ENCODE measurements around the gene BRSK2.
"Not testable (repeated sequence)": the region's sequence is repeated elsewhere in the genome, so short reads cannot be mapped to it uniquely, and the experiment has no call there.

Gene BRSK2

DNA sequence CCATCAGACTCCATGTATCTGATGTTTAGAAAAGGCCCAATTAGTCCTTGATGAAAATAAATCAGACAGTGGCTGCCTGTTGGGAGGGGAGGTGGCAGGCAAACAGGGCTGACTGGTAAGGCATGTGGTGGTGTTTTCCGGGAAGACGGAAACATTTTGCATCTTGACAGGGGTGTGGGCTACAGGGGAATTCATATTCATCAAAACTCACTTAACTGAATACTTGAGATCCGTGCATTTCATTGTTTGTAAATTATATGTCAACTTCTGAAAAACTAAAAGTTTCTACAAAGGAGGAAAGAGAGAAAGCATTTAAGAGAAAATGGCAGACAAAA lies 107.0 kb downstream of the BRSK2 start:
- DNase-seq (ENCODE audit: low read depth in 2 of 2, low spot score in 1 of 2) = no peak

DNA sequence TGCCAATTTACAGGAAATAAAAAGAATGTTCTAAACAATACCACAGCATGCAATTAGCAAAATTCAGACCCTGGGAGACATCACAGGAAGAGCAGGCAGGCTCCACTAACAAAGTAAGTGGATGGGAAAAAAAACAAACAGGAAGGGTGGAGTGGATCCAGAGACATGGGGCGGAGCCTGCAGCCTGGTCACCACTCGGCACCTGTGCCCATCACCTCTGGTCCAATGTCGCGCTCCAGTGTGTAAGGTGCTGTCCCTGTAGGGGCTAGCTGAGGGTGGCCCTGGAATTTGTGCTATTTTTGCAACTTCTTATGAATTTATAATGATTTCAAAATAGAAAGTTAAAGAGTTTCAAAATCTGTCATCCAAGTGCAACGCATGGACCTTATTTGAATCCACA lies 107.9 kb downstream of the BRSK2 start:
- DNase-seq (ENCODE audit: low read depth in 2 of 2, low spot score in 1 of 2) = no peak

DNA sequence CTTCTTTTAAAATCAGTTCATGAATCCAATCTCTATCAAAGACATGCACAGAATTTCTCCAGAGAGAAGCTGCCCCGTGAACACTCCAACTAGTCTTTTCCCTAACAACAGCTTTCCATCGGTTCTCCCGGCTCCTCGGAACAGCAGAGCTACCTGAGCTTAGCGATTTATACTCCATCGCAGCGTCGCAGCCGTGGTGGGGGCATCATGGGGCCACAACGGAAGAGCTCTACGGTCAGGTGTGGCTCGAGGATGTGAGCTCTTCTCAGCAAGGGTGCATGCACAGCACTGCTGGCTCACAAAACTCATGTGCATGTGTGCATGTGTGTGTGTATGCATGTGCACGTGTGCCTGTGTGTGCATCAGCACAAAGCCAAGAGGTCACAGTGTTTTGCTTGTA lies 108.5 kb downstream of the BRSK2 start:
- no peak for DNase-seq (ENCODE audit: low read depth in 2 of 2, low spot score in 1 of 2)

DNA sequence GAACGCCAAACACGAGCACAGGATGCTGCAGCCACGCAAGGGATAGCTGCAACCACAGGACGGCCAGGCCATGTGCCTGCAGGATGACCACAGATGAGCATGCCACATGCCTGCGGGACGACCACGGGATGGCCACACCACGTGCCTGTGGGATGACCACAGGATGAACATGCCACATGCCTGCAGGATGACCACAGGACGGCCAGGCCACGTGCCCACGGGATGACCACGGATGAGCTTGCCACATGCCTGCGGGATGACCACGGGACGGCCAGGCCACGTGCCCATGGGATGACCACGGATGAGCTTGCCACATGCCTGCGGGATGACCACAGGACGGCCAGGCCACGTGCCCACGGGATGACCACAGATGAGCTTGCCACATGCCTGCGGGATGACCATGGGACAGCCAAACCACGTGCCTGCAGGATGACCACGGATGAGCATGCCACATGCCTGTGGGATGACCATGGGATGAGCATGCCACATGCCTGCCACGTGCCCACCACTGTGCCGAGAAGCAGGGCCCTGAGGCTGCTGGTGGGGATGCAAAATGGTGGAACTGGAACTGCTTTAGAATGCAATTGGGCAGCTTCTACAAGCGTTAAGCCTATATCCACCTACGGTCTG lies 109.6 kb downstream of the BRSK2 start:
- no peak for DNase-seq (ENCODE audit: low read depth in 2 of 2, low spot score in 1 of 2)

DNA sequence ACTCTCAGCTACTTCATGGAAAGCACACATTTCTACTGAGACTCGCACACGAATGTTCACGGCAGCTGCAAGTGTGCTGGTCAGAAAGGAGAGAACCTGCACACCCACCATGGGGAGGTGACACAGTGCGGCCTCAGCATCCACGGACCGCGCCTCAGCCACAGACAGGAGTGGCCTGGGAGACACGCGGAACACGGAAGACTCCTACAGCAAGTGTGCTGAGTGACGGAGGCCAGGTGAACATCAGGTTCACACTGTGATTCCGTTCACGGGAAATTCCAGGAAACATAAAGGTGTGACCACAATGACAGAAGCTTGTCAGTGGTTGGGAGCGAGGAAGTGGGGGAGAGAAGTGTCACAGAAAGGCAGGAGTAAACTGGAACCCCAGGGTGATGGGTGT lies 110.2 kb downstream of the BRSK2 start:
- DNase-seq (ENCODE audit: low read depth in 2 of 2, low spot score in 1 of 2) = no peak

DNA sequence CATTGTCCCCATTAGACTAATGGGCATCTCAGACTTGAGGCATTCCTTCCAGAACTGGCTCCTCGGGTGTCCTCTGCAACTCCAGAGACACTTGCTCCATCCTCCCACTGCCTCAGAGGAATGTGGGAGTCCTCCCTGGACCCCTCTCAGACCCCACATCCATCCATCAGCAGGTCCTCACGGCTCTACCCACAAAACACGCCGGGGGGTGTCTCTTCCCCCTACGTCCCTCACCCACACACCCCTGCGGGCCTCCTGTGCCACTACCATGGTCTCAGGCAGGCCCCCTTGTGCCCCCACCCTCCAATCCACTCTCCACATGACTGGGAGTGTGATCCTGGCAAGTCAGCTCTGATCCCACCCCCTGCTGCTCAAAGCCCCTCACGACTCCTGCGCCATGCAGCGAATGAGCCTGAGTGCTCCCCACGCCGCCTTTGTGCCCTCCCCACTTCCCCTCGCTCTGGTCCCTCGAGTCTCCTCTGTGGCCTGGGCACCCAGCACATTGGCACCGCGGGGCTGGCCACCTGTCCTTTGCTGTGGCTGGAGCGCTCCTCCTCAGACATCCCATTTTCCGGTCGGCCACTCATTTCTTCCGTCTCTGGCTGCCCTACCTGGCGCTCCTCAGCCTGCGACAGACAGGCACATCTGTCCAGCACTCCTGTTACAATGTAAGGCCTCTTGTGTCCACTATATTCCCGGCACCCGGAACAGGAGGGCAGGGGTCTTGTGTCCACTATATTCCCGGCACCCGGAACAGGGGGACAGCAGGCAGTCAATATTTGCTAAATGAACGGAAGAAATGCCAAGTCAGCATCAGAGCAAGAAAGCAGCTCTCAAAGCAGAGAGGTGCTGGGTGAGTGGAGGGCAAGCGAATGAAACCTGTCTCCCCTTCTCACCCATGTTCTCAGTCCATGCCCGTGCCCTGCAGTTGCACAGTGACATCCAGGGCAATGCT lies 111.0 kb downstream of the BRSK2 start:
- no peak for DNase-seq (ENCODE audit: low read depth in 2 of 2, low spot score in 1 of 2)

DNA sequence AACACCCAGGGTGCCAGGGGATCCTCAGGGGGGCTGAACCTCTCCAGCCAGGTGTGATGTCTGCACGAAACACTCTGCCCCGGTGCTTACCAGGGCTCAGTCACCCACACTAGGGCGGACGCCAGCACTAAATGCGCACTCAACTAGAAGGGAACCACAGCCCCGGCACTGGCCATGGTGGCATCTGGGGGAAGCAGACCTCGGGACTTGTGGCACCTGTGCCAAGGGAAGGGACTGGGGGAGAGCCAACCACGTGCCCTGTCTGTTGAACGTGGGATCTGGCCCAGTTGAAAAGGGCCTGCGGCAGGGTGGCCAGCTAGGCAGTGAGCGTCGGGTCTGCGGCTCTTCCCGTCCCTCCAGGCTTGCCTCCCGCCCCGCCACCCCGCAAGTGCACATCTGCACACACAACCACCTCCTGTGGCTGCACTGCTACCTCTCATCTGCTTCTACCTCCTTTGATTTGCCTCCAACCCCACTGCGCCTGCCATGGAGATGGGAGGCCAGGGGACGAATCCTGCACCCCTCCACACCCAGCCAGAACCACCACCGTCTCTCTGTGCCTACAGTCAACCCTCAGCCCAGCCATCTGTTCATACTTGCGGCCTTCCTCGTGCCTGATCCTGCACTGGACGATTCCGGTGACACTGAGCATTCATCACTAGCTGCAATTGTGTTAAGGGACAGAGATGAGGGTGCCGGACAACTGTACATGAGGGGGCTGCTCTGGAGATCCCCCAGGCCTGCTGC lies 111.9 kb downstream of the BRSK2 start:
- DNase-seq (ENCODE audit: low read depth in 2 of 2, low spot score in 1 of 2) = no peak

DNA sequence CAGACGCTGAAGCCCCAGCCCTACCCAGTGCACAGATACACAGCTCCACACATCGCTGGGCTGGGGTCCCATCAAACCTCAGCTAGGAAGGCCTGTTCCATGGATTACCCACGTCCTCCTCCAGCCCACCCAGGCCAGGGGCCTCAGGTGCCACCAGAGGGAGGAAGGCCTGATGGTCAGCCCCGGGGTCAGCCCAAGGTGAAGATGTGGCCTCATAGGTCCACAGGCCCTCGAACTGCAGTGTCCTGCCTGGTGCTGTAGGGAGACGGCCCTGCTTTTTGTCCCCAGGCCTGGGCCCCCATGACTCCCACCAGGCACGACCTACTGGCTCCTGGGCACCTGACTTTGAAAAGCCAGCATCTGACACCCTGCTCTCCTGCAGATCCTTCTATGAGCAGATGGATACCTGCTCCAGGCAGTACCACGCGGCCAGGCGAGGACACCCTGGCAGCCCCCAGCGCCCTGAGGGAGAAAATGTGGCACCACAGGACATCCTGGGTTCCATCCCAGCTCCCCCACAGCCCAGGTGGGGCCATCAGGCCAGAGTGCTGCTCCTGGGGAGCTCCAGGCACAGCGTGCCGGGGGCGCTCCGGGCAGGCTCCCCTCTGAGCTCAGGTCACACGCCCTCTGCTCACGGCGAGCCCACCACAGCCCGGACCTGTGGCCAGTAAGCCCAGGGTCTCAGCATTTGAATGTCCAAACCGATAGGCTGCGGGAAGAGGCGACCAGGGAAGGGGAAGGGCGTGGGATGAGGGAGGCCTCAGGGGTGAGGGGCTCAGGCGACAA lies 112.6 kb downstream of the BRSK2 start:
- no peak for DNase-seq (ENCODE audit: low read depth in 2 of 2, low spot score in 1 of 2)

DNA sequence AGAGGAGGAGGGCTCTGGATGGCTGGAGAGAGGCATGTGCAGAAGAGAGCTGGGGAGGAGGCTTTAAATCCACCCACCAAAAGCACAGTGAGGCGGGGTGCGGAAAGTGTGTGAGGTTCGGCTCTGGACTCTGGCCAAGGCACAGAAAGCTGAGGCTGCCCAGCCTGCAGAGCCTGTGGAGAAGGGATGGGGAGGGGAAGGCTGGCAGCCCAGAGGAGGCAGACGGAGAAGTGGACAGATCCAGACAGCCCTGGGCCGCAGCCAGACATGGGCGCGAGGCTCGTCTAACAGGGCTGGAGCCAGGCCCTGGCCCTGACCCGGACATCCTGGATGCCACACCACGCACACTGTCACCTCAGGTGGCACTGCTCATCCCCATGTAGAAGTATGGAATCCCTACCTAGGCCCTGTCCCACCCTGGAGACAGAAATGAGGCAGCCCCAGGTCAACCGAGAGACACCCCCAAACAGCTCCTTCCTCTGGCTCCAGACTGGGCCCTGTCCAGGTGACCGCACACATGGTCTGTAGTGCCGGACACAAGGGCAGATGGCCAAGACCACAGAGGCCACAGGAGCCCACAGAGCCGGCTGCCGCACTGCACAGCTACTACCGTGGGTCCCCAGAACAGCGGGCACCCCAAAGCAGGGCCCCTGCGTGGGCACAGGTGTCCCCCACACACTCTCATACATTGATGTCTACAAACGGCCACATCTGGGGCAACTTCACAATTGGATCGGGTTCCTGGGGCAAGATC lies 113.4 kb downstream of the BRSK2 start:
- no peak for DNase-seq (ENCODE audit: low read depth in 2 of 2, low spot score in 1 of 2)

DNA sequence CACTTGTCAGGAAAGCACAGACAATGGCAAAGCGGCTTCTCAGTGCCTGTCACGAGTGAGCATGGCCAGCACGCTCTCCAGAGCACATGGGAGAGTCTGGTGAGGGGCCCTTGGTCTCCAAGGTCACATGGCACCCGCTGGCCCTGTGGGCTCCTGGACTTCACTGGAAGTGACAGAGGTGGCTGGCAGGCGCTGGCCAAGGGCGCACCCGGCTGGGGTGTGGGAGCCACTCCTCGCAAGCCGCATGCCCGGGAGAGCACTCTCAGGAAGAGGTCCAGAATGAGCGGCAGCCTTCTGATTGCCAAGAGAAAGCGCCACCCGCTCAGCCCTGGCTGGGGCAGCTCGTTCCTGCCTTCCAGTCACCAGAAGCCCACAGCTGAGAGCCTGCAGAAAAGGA lies 114.0 kb downstream of the BRSK2 start:
- no peak for DNase-seq (ENCODE audit: low read depth in 2 of 2, low spot score in 1 of 2)

DNA sequence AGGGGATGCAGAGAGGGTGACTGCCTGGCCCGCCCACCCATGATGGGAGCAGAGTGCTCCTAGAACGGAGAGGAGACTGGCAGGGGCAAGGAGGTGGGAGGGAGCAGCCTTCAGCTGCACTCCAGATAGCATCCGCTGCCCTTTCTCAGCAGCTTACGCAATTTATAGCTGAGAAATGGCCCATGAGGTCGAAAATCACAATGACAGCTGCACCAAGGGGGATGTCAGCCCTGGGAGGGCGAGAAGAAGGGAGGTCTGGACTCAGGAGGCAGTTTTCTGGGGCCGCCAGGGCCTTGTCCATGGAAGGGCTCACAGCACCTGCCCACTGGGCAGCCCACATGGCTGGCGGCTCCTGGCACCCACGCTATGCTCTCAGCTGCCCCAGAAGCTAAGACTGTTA lies 114.4 kb downstream of the BRSK2 start:
- no peak for DNase-seq (ENCODE audit: low read depth in 2 of 2, low spot score in 1 of 2)

DNA sequence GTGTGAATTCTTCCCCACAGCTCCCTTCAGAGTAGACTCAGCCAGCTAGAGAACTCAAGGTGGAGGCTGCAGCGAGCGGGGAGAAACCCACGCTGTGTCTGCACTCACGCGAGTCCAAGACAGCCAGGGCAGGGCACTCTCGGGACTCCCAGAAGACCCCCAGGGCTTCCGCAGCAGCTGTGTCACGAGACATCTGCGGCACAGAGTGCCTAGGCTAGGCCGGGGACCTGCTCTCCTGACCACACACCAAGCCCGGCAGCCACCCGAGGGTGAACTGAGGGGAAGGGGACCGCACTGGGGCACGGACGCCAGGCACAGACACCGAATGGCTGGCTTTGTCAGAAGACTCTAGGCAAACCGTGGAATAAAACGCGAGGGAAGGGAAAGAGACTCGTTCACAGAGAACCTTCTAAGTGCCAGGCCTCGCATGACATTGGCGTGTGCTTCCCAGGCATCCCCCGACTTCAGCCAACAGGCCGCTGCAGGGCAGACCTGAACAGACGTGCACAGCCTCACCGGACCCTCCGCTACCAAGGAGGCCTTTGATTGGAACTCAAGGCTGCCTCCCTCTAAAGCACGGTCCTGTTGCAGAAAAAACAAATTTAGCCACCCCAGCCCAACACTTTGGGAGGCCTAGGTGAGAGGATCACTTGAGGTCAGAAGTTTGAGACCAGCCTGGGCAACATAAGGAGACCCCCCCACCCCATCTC lies 115.0 kb downstream of the BRSK2 start:
- no peak for DNase-seq (ENCODE audit: low read depth in 2 of 2, low spot score in 1 of 2)

DNA sequence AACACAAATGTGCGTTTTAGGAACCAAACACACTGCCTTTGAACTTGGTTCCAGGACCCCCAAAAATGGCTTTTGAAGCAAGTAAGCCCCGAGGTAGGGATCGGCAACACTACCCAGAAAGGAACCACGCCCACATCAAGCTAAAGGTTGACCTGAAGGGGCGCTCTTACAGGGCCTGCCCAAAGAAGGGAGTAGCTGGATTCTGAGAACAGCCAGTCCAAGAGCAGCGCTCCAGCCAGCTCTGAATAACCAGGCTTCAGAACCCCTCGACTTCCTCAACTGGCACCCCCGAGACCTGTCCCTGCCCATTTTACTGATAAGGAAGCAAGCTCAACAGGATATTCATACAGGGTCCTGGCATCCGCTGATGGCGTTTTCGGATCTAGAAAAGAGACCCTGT lies 115.7 kb downstream of the BRSK2 start:
- DNase-seq (ENCODE audit: low read depth in 2 of 2, low spot score in 1 of 2) = no peak

DNA sequence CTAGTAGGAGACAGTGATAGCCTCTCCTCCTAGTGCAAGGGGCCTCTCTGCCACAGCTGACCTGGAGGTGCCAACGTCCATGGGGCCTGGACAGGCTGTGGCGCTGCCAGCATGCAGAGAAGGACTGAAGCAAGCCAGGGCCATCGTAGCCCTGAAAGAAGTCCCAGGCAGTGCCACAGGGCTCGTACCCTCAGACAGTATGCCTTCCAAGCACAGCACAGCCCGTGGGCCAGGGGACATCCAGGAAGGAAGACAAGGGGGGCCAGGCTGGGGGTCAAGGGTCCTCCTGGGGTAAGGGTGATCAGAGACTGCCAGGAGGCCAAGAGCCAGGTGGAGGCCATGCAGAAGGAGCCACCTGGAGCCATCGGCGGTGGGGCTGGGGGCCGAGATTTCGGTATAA lies 117.2 kb downstream of the BRSK2 start:
- no peak for DNase-seq (ENCODE audit: low read depth in 2 of 2, low spot score in 1 of 2)

DNA sequence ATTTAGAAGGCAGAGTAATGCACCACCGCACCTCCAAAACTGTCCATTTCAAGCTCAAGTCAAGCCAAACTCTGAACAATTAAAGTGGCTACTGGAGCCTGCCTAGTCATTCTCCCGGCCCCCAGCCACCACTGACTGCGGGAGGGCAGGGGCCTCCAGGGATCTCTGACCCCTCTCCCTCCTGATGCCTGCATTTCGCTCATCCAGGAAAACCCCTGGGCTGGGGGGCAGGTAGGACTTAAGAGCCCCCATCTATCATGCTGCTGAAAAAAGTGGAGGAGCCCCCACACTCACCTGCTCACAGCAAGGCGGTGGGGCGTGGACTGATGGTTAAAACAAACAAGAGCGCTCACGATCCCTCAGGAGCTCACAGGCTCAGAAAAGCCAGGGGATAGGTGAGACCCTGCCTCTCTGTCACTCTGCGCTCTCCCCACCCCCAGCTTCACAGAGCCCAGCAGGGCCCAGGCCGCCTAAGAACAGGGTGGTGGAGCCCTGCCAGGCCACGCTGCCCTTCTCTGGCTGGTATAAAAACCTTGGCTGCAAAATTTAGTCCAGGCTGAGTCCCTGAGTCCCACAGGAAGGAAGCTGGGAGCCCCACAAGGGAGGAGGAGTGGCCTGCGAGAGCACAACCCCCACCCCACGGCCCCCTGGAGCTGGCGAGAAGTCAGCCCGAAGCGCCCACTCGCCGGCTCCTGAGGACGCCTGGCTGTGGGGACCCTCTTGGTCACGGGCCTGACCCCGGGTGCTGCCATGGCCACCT lies 117.8 kb downstream of the BRSK2 start:
- DNase-seq (ENCODE audit: low read depth in 2 of 2, low spot score in 1 of 2) = no peak

DNA sequence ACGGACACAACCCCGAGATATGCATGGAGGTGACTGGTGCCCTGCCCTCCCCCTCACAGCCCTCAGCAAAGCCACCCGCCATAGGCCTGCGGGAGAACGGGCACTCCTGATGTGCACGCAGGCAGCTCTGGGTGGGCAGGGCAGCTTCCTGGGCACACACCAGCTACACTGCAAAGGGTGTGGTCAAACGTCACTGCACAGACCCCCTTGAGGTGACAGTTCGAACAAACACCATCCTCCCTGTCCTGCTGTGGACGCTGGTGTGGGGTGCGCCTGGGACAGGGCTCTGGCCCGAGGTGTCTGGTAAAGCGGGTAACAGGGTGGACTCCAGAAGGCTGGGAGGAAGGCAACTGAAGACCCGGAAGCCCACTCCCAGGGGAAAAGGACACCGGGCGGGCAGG lies 118.8 kb downstream of the BRSK2 start:
- DNase-seq (ENCODE audit: low read depth in 2 of 2, low spot score in 1 of 2) = no peak

DNA sequence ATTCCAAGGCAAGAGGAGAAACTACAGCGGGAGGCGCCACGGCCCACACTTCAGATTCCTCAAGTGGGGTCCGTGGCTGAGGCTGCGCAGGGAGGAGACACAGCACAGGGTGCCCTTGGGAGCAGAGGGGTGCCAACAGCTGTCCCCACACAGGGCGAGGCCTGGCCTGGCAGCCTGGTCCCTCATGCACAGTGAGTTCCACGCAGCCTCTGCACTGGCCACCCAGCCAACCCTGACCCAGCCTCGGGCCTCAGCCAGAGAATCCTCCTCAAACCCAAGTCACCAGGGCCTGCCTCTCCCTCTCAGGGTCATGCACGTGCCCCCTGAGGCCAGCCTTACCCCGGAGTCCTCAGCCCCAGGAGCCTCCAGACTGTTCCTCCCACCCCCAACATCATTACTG lies 119.3 kb downstream of the BRSK2 start:
- no peak for DNase-seq (ENCODE audit: low read depth in 2 of 2, low spot score in 1 of 2)

DNA sequence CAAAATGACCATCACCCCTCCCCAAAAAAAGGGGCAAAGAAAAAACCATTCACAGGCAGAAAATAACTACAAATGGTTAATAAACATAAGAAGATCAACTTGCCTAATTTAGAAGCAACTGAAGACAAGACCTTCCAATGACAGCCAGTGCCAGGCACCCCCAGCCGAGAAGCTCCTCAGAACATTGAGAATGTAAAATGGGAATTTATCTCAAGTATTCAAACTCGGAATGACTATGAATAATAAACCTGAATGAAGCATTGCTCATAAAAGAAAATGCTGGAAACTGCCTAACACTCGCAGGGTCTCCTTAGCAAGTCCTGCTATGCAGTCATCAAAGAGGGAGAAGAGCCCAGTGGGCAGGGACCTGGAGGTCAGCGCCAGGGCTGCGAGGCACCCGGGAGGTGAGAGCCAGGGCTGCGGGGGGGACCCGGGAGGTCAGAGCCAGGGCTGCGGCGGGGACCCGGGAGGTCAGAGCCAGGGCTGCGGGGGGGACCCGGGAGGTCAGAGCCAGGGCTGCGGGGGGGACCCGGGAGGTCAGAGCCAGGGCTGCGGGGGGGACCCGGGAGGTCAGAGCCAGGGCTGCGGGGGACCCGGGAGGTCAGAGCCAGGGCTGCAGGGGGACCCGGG lies 120.0 kb downstream of the BRSK2 start:
- DNase-seq (ENCODE audit: low read depth in 2 of 2, low spot score in 1 of 2) = no peak

DNA sequence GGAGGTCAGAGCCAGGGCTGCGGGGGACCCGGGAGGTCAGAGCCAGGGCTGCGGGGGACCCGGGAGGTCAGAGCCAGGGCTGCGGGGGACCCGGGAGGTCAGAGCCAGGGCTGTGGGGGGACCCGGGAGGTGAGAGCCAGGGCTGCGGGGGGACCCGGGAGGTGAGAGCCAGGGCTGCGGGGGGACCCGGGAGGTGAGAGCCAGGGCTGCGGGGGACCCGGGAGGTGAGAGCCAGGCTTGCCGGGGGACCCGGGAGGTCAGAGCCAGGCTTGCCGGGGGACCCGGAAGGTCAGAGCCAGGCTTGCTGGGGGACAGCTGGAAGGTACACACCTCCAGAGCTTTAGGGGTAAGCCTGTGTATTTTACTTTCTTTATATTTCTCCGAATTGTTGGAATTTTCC lies 120.6 kb downstream of the BRSK2 start:
- DNase-seq (ENCODE audit: low read depth in 2 of 2, low spot score in 1 of 2) = not testable (repeated sequence)

All from stimulated activated CD8-positive, alpha-beta memory T cell treated with anti-CD3 and anti-CD28 coated beads, Interleukin-4, amount 100 ng/mL, for 4 hours (primary cell).